ENCODE measurements around the gene UBE2I. TPM values are rescaled to one million over a fixed set of nuclear protein-coding genes. Genes with fewer than 3 reads are reported as not detected.

UBE2I gene
- total and polyA plus RNA-seq, 2 donors (not counting 1 experiment from before 2014, with no cell fraction given) = 42.1 to 142 TPM

DNA sequence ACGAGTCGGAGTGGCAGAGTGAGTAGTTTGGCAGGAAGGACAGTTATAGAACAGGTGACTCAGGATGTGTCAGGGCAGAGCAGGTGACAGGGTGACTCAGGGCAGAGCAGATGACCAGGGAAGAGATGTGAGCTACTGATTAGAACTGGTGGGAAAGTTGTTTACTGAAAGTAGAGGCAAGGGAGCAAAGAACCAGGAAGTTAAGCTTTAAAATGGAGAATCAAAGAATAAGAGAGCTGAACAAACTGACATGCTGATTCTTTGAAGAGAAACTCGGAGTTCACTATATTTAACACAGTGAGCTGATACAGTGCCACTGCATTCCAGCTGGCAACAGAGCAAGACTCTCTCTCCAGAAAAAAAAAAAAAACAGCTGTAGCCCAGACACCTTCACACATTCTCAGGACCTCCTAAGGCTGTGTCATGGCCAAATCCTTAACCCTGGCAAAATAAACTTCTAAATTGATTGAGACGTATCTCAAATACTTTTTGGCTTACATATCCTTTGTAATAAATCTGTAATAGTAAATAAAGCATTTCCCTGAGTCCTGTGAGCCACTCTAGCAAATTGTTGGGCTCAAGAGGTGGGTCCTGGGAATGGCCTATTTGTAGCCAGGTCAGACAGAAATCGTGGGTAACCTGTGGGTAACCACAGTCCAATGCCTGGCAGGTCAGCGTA lies 12.3 kb upstream of the UBE2I start:
- Histone ChIP-seq H3K4me3 (replicated peaks in 1 of 4; ENCODE audit: control extremely low read depth in 1 of 4, insufficient read depth in 1 of 4, low read depth in 3 of 4, low read length in 4 of 4) (no peak overlapping the region), H3K79me2 (ENCODE audit: control insufficient read depth, insufficient read depth, low read length) (no peaks in the 10 kb centered on the region), H3K27me3 (ENCODE audit: control insufficient read depth, insufficient read depth, low read length) (no peaks in the 10 kb centered on the region), H3K4me2 (ENCODE audit: extremely low read depth, insufficient read depth, low read length) (no peak overlapping the region), H3K9me3 (ENCODE audit: control insufficient read depth, insufficient read depth, low read depth, low read length) (no peaks in the 10 kb centered on the region), H3K36me3 (ENCODE audit: control insufficient read depth, insufficient read depth, low read length) (no peaks in the 10 kb centered on the region), H4K20me1 (ENCODE audit: control insufficient read depth, extremely low read depth, insufficient read depth, low read length) (no peaks in the 10 kb centered on the region), H3K27ac (ENCODE audit: insufficient read depth, low read length) (peak overlapping the region; percentile 16), H3K9ac (ENCODE audit: insufficient read depth, low read length) (peak overlapping the region; percentile 16), H3K4me1 (ENCODE audit: control insufficient read depth, extremely low read depth, insufficient read depth, low read length) (peaks cover 5% of the 10 kb centered on the region), H2AFZ (ENCODE audit: low read length) (no peak overlapping the region)
- TF ChIP-seq EZH2 (IDR thresholded peaks at IDR 0.05; ENCODE audit: low read length, missing control alignments) (no peak), CTCF (conservative IDR thresholded peaks at IDR 0.05 in 1 of 2, IDR thresholded peaks at IDR 0.05 in 1 of 2; ENCODE audit: low read depth in 1 of 2, low read length in 2 of 2) (no peak)
- DNase-seq (ENCODE audit: low read depth in 2 of 2) = peak in 1 of 2 donors; percentile 65

DNA sequence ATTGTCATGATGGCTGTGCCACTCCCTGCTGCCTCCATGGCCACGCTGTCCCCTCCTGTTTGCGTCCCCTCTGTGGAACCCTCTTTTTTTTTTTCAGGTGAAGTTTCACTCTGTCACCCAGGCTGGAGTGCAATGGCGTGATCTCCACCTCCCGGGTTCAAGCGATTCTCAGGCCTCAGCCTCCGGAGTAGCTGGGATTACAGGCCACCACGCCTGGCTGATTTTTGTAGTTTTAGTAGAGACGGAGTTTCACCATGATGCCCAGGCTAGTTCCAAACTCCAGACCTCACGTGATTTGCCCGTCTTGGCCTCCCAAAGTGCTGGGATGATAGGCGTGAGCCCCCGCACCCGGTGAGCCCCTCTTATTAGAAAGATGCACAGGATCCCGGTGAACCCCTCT lies 11.0 kb upstream of the UBE2I start:
- no peaks in the 10 kb centered on the region for H4K20me1 ChIP-seq (ENCODE audit: control insufficient read depth, extremely low read depth, insufficient read depth, low read length)
- no peaks in the 10 kb centered on the region for H3K79me2 ChIP-seq (ENCODE audit: control insufficient read depth, insufficient read depth, low read length)
- H3K9ac ChIP-seq (ENCODE audit: insufficient read depth, low read length) = no peak overlapping the region
- H3K4me1 ChIP-seq (ENCODE audit: control insufficient read depth, extremely low read depth, insufficient read depth, low read length) = peaks cover 5% of the 10 kb centered on the region
- no peaks in the 10 kb centered on the region for H3K36me3 ChIP-seq (ENCODE audit: control insufficient read depth, insufficient read depth, low read length)
- no peak overlapping the region for H2AFZ ChIP-seq (ENCODE audit: low read length)
- TF ChIP-seq EZH2 (IDR thresholded peaks at IDR 0.05; ENCODE audit: low read length, missing control alignments) = no peak
- TF ChIP-seq CTCF (conservative IDR thresholded peaks at IDR 0.05 in 1 of 2, IDR thresholded peaks at IDR 0.05 in 1 of 2; ENCODE audit: low read depth in 1 of 2, low read length in 2 of 2) = no peak
- H3K27ac ChIP-seq (ENCODE audit: insufficient read depth, low read length) = no peak overlapping the region
- H3K9me3 ChIP-seq (ENCODE audit: control insufficient read depth, insufficient read depth, low read depth, low read length) = no peaks in the 10 kb centered on the region
- H3K4me3 ChIP-seq (replicated peaks in 1 of 4; ENCODE audit: control extremely low read depth in 1 of 4, insufficient read depth in 1 of 4, low read depth in 3 of 4, low read length in 4 of 4) = no peak overlapping the region
- no peaks in the 10 kb centered on the region for H3K27me3 ChIP-seq (ENCODE audit: control insufficient read depth, insufficient read depth, low read length)
- no peak for DNase-seq (ENCODE audit: low read depth in 2 of 2)
- no peak overlapping the region for H3K4me2 ChIP-seq (ENCODE audit: extremely low read depth, insufficient read depth, low read length)

DNA sequence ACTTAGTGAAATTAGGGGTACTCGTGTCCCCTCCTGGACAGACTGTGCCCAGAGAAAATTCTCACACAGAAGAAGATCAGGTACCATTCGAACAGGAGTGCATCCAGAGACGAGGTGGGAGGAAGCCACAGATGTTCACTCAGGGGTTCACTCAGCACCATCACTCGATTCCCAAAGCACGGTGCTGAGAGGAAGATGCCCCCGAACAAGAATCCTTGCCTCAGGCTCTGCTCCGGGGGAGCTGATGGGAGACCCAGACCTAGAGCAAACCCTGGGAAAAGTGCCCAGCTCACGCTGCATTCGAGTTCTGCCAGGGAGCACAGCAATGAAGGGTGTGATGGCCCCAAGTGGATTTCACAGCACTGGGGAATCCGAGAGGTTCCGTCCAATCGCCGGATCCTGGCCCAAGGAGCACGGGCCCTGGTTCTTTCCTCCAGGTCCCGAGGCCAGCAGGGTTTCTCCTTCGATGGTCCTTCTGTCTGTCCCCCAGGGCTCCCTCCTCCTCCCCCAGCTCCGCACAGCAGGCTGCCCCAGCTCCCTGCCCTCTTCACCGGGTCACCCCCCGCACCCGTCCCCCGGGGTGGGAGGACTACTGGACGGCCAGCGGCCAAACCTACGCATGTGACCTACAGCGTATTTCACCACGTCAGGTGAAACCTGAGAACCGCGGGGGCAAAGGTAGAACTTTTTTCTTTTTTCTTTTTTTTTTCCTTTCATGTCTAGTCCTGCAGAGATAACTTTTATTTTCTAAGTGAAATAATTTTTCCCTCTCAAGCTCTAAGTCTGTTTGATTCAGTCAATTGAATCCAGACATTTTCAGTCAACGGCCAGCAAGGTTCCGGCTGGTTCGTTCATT lies 10.2 kb upstream of the UBE2I start:
- no peak overlapping the region for H3K4me2 ChIP-seq (ENCODE audit: extremely low read depth, insufficient read depth, low read length)
- H3K9me3 ChIP-seq (ENCODE audit: control insufficient read depth, insufficient read depth, low read depth, low read length) = no peaks in the 10 kb centered on the region
- DNase-seq (ENCODE audit: low read depth in 2 of 2) = no peak
- no peaks in the 10 kb centered on the region for H4K20me1 ChIP-seq (ENCODE audit: control insufficient read depth, extremely low read depth, insufficient read depth, low read length)
- H3K4me1 ChIP-seq (ENCODE audit: control insufficient read depth, extremely low read depth, insufficient read depth, low read length) = peaks cover 5% of the 10 kb centered on the region
- H3K4me3 ChIP-seq (replicated peaks in 1 of 4; ENCODE audit: control extremely low read depth in 1 of 4, insufficient read depth in 1 of 4, low read depth in 3 of 4, low read length in 4 of 4) = no peak overlapping the region
- H3K27me3 ChIP-seq (ENCODE audit: control insufficient read depth, insufficient read depth, low read length) = no peaks in the 10 kb centered on the region
- no peaks in the 10 kb centered on the region for H3K36me3 ChIP-seq (ENCODE audit: control insufficient read depth, insufficient read depth, low read length)
- H3K27ac ChIP-seq (ENCODE audit: insufficient read depth, low read length) = no peak overlapping the region
- no peaks in the 10 kb centered on the region for H3K79me2 ChIP-seq (ENCODE audit: control insufficient read depth, insufficient read depth, low read length)
- TF ChIP-seq CTCF (conservative IDR thresholded peaks at IDR 0.05 in 1 of 2, IDR thresholded peaks at IDR 0.05 in 1 of 2; ENCODE audit: low read depth in 1 of 2, low read length in 2 of 2) (no peak), EZH2 (IDR thresholded peaks at IDR 0.05; ENCODE audit: low read length, missing control alignments) (no peak)
- H3K9ac ChIP-seq (ENCODE audit: insufficient read depth, low read length) = no peak overlapping the region
- H2AFZ ChIP-seq (ENCODE audit: low read length) = no peak overlapping the region

All from fibroblast of lung (primary cell).